GM21447 (cell line): Measurements from ENCODE around the gene FRG1.
"Not testable (repeated sequence)": the region's sequence is repeated elsewhere in the genome, so short reads cannot be mapped to it uniquely, and the experiment has no call there.

Experiments
- ATAC-seq: cut with Tn5 transposase; IDR thresholded peaks from one replicate; pipeline ENCODE4 v1.9.1; 2021; ENCODE audit not compliant: unreplicated experiment

FRG1 gene

DNA sequence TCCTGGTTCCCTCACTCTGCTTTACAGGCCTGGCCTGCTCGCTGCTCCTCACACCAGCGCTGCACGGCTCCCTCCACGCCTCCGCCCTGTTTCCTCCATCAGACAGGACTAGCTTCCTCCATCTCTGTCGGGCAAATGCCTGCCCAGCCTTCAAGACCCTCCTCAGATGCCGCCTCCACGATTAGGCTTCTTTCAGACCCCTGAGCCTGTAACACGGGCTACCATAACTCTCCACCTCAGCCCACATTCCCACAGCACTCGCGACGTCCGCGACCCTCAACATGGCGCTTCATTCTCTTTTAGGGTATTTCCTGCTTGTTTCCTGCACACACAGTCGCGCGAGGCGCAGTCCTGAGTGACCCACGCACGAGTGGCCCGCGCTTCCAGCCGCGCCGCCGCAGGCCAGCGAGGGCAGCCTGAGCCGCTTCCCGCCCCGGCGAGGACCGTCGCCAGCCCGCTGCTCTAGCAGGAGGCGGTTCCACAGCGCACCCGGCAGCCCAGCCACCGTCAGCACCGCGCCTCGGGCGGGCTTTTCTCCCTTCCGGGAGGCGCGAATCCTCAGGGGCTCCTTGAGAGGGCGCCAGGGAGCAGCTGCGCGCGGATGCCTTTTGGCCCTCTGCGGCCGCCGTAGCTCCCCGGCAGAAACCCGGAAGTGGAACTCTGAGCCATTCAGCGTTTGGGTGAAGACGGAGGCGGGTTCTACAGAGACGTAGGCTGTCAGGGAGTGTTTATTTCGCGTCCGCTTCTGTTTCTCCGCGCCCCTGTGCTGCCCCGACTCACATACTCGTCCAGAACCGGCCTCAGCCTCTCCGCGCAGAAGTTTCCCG is at the start of gene FRG1:
Gene FRG1 (plus strand): TSS at position 695 of the 827 bp plus-strand sequence. CDS start 138 bp downstream, outside the sequence.
- ATAC-seq = peak; percentile 99

GRCh38 chr4:189897667-189898066 is 43.0 kb upstream of the FRG1 start:
- ATAC-seq = no peak

- not testable (repeated sequence) for ATAC-seq
These were observed 41.1 kb upstream of the FRG1 start for GRCh38 chr4:189899481-189900015.

DNA sequence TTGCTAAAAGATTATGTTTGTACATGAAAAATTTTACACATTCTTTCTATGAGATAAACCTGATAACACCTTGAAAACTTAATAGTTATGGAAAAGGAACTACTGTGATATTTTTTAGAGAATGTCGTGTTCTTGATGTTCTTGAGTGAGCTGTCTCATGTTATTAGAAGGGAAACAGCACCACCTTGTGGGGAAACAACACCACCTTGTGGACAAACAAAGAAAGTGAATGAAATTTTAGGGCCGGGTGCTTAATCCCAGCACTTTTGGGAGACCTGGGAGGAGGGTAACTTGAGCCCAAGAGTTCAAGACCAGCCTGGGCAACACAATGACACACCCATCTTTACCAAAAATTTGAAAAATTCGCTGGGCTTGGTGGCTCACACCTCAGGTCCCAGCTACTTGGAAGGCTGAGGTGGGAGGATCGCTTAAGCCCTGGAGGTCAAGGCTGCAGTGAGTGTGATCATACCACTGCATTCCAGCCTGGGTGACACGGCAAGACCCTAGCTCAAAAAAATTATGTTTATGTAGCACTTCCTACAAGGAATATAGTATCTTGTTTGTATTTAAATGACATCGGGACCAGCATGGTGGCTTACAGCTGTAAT is 36.1 kb upstream of the FRG1 start:
- peak; percentile 75 for ATAC-seq

DNA sequence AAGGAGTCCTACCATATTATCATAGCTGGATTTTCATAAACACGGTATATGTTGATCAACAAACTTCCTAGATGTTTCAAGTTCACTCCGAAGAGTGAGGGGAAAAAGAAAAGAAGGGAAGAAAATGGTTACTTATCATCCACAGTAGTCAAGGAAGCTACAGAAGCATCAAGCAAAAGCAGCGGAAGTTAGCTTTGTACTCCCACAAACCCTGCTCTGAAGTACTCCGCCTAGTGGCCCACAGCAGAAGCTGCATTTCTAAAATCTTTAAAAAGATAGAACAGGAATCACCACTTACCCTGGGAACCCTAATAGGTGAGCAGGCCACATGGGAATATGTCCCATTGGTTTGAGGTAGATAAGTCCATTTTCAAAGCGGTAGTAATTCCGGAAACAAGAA is 28.5 kb upstream of the FRG1 start:
- no peak for ATAC-seq

GRCh38 chr4:189917161-189917891 is 23.3 kb upstream of the FRG1 start:
- ATAC-seq = no peak

DNA sequence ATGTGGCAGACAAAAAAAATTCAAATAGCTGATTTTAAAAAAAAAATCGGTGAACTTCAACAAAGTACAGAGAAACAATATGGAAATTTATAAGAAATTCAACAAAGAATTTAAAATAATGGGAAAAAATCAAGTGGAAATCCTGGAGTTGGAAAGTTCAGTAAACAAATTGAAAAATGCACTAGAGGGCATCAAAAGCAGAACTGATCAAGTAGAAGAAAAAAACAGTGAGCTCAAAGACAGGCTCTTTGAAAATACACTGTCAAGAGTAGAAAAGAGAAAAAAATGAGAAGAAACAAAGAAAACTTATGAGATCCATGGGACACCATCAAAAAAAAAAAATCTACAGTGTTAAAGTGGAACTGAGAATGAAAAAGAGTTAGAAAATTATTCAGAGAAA is 19.6 kb upstream of the FRG1 start:
- ATAC-seq = no peak

DNA sequence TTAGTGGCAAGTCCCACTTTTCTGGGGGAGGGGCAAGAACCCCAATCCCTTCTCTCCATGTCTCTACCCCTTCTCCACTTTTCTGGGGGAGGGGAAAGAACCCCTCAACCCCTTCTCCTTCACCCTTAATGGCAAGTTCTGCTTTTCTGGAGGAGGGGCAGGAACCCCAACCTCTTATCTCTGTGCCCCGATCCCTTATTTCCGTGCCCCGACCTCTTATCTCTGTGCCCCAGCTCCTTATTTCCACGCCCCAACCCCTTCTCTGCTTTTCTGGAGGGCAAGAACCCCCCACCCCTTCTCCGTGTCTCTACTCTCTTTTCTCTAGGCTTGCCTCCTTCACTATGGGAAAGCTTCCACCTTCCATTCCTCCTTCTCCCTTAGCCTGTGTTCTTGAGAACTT is 13.9 kb upstream of the FRG1 start:
- ATAC-seq = not testable (repeated sequence)

GRCh38 chr4:189941005-189941450 is 356 bp downstream of the FRG1 start:
- peak; percentile 43 for ATAC-seq

DNA sequence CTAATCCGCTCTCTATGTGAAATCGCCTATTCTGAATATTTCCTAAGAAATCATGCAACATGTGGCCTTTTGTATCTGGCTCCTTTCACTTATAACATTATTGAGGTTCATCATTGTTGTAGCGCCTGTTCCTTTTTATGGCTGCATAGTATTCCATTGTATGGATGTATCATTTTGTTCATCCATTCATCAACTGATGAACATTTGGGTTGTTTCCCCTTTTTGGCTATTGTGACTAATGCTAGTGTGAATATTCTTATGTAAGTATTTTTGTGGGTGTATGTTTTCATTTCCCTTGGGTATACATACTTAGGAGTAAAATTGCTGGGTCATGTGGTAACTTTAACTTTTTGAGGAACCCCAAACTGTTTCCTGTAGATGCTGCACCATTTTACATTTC is 1.7 kb downstream of the FRG1 start:
- ATAC-seq = not testable (repeated sequence)

- not testable (repeated sequence) for ATAC-seq
These were observed 3.4 kb downstream of the FRG1 start for GRCh38 chr4:189944077-189944476.

- not testable (repeated sequence) for ATAC-seq
These were observed 6.2 kb downstream of the FRG1 start for GRCh38 chr4:189946906-189947305.

- ATAC-seq = not testable (repeated sequence)
These were observed 7.8 kb downstream of the FRG1 start for GRCh38 chr4:189948486-189948885.

GRCh38 chr4:189969291-189969690 is 28.6 kb downstream of the FRG1 start:
- not testable (repeated sequence) for ATAC-seq

DNA sequence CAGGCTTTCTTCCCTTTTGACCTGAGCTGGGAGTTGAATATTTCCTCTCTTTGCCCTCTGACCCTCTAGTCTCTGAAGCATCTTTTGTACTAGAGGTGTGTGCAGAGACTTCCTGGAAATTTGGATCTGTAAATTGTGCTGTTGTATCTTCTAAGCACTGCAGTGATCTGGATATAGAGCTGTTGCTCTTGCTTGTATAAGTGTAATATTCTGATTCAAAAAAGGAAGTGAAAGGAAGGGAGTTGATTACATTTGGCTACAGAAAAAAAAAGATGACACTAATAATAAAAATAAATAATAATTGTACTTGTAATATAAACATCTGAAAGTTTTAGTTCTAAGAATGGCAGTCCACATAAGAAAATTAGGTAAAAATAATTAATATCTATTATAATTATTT is 33.0 kb downstream of the FRG1 start:
- ATAC-seq = no peak

GRCh38 chr4:189974056-189974455 is 33.4 kb downstream of the FRG1 start:
- no peak for ATAC-seq

GRCh38 chr4:189979196-189980047 is 38.8 kb downstream of the FRG1 start:
- no peak for ATAC-seq

- not testable (repeated sequence) for ATAC-seq
These were observed 39.6 kb downstream of the FRG1 start for GRCh38 chr4:189980292-189980691.

- no peak for ATAC-seq
These were observed 41.3 kb downstream of the FRG1 start for GRCh38 chr4:189981970-189982369.

- not testable (repeated sequence) for ATAC-seq
These were observed 43.3 kb downstream of the FRG1 start for GRCh38 chr4:189983916-189984526.
